H1 (cell line): ENCODE measurements around the gene COL4A1.

Experiments
- CEBPB ChIP-seq: IDR thresholded peaks from 2 replicates; pipeline ENCODE4 v1.6.1; 2012; ENCODE audit warnings: low read depth, low read length
- CREB1 ChIP-seq: IDR thresholded peaks from 2 replicates; pipeline ENCODE4 v1.6.1; 2012; ENCODE audit warnings: inconsistent platforms
- EZH2 ChIP-seq: fragments of 200-600 bp; sonication (generic); IDR thresholded peaks from 2 replicates; pipeline ENCODE4 v1.7.1; 2012; ENCODE audit warnings: low read depth, mild to moderate bottlenecking, moderate library complexity, low read length, inconsistent platforms; ENCODE audit not compliant: severe bottlenecking
- HDAC6 ChIP-seq: IDR thresholded peaks from one replicate; pipeline ENCODE4 v1.7.1; 2012; ENCODE audit warnings: low read depth, mild to moderate bottlenecking, inconsistent platforms, low read length, moderate library complexity
- MAFK ChIP-seq: IDR thresholded peaks from 2 replicates; pipeline ENCODE4 v1.6.1; 2012; ENCODE audit warnings: low read depth, mild to moderate bottlenecking, improper control_type of control experiment, low read length
- POLR2AphosphoS5 ChIP-seq: IDR thresholded peaks from 2 replicates; pipeline ENCODE4 v1.6.1; 2011; ENCODE audit warnings: low read depth, low read length
- TCF12 ChIP-seq: IDR thresholded peaks from 2 replicates; pipeline ENCODE4 v1.6.1; 2011; ENCODE audit warnings: low read depth, mild to moderate bottlenecking, low read length
- TEAD4 ChIP-seq: IDR thresholded peaks from 2 replicates; pipeline ENCODE4 v1.6.1; 2012; ENCODE audit warnings: low read depth, low read length, inconsistent platforms, mixed read lengths
- TF ChIP-seq, protein P1 (sequence below), 3 experiments: IDR thresholded peaks; 1 replicate in 2 of 3; 2 replicates in 1 of 3; pipeline versions ENCODE4 v1.5.1 to v1.6.1; 2011; ENCODE audit warnings: low read length in 3 of 3, mild to moderate bottlenecking in 3 of 3, inconsistent platforms in 2 of 3, low read depth in 1 of 3, moderate library complexity in 1 of 3; ENCODE audit not compliant: insufficient read depth in 1 of 3; ENCODE audit errors: control extremely low read depth in 1 of 3
- TF ChIP-seq, protein P2 (sequence below): IDR thresholded peaks from 2 replicates; pipeline ENCODE4 v1.6.1; 2012; ENCODE audit warnings: inconsistent platforms

DNA sequence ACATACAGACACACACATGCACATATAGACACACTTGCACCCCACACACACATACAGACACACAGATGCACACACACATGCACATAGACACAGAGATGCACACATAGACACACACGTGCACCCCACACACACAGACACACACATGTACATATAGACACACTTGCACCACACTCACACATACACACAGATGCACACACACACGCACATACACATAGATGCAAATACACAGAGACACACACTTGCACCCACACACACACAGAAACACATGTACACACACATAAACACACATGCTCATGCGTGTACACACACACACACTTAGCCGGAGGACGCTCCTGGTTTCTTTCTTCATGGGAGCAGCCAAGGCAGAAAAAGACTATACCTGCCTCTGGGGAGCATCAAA lies 10.1 kb upstream of the COL4A1 start:
- TF ChIP-seq CEBPB (no peak), MAFK (no peak), EZH2 (no peak), HDAC6 (no peak), POLR2AphosphoS5 (no peak), CREB1 (no peak), TEAD4 (no peak), TCF12 (no peak)
- TF ChIP-seq, protein P1, sequence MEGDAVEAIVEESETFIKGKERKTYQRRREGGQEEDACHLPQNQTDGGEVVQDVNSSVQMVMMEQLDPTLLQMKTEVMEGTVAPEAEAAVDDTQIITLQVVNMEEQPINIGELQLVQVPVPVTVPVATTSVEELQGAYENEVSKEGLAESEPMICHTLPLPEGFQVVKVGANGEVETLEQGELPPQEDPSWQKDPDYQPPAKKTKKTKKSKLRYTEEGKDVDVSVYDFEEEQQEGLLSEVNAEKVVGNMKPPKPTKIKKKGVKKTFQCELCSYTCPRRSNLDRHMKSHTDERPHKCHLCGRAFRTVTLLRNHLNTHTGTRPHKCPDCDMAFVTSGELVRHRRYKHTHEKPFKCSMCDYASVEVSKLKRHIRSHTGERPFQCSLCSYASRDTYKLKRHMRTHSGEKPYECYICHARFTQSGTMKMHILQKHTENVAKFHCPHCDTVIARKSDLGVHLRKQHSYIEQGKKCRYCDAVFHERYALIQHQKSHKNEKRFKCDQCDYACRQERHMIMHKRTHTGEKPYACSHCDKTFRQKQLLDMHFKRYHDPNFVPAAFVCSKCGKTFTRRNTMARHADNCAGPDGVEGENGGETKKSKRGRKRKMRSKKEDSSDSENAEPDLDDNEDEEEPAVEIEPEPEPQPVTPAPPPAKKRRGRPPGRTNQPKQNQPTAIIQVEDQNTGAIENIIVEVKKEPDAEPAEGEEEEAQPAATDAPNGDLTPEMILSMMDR (IDR thresholded peaks at IDR 0.05; ENCODE audit: control extremely low read depth in 1 of 3, insufficient read depth in 1 of 3, low read depth in 1 of 3, low read length in 3 of 3): no peak
- TF ChIP-seq, protein P2, sequence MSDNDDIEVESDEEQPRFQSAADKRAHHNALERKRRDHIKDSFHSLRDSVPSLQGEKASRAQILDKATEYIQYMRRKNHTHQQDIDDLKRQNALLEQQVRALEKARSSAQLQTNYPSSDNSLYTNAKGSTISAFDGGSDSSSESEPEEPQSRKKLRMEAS: no peak
